Measurements from ENCODE around the gene CHRDL2.

- TF ChIP-seq SUZ12 (IDR thresholded peaks at IDR 0.05) (no peak), BHLHE40 (IDR thresholded peaks at IDR 0.05; ENCODE audit: borderline replicate concordance) (no peak), FOXA1 (IDR thresholded peaks at IDR 0.05) (no peak), SP1 (IDR thresholded peaks at IDR 0.05) (no peak), ELF4 (IDR thresholded peaks at IDR 0.05) (no peak)
These were observed 57.4 kb downstream of the CHRDL2 start for GRCh38 chr11:74673693-74674360.
